ENCODE results near the gene LMX1A.

LMX1A gene

DNA sequence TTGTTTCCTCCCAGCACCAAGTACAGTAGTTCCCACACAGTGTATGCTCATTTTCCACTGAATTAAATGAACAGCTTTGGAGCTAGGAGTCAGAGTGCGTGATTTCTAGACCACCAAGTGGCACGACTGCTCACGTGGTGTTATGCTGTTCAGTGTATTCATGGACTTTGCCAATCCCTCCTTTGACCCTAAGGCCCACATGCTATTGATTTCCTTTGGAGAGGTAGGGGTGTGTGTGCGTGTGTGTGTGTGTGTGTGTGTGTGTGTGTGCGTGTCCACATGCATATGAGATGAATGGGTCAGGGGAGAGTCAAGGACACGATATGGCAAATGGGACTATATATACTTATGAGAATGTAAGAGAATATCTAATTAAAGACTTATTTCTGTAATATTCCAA is 177.2 kb downstream of the LMX1A start:
- no peaks in the 10 kb centered on the region for H3K36me3 Mint-ChIP-seq

DNA sequence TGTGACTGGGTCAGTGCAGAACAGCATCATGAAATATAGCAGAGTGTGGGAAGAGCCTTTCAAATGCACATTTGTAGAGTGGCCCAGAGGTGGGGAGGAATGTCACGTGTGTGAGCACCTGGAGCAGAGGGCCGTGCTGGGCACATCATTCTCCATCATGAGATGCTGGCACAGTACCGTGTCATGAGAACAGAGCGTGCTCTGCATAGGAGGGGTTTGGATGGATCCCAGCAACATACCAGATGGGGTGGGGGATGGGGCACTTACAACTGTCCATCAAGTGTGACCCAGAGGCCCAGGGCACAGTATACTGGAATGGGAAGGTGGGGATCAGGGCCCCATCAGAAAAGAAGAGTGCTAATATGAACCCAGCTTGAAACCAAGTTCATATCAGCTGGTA is 182.0 kb downstream of the LMX1A start:
- Mint-ChIP-seq H3K4me1 (no peaks in the 10 kb centered on the region), H3K4me3 (no peak overlapping the region), H3K27me3 (no peaks in the 10 kb centered on the region), H3K27ac (no peak overlapping the region), H3K36me3 (no peaks in the 10 kb centered on the region), H3K9me3 (no peaks in the 10 kb centered on the region)
- DNase-seq = no peak
- CTCF ChIA-PET = no interaction called here

More for the DNA sequence above, 177.2 kb downstream of the LMX1A start:
- no peaks in the 10 kb centered on the region for H3K4me1 Mint-ChIP-seq
- DNase-seq = no peak
- no peaks in the 10 kb centered on the region for H3K27me3 Mint-ChIP-seq
- CTCF ChIA-PET = no interaction called here
- H3K4me3 Mint-ChIP-seq = no peak overlapping the region
- H3K9me3 Mint-ChIP-seq = peaks cover 7% of the 10 kb centered on the region
- no peak overlapping the region for H3K27ac Mint-ChIP-seq

DNA sequence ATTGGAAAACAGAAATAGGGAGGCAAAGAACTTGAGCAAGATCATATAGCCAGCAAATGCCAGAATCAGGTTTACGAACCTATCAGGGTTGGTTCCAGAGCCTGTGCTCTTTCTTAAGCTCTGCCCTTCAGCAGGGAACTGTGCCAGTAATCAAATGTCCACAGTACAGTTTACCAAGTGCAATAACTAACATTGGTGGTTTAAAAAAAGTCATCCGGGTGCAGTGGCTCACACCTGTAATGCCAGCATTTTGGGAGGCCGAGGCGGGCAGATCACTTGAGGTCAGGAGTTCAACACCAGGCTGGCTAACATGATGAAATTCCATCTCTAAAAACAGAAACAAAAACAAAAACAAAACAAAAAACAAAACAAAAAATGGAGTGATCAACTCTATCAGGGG is 182.7 kb downstream of the LMX1A start:
- no peak overlapping the region for H3K27ac Mint-ChIP-seq
- H3K36me3 Mint-ChIP-seq = no peaks in the 10 kb centered on the region
- no peak for DNase-seq
- no peak overlapping the region for H3K4me3 Mint-ChIP-seq
- CTCF ChIA-PET = no interaction called here
- peaks cover 5% of the 10 kb centered on the region for H3K27me3 Mint-ChIP-seq
- H3K4me1 Mint-ChIP-seq = no peaks in the 10 kb centered on the region
- no peaks in the 10 kb centered on the region for H3K9me3 Mint-ChIP-seq

DNA sequence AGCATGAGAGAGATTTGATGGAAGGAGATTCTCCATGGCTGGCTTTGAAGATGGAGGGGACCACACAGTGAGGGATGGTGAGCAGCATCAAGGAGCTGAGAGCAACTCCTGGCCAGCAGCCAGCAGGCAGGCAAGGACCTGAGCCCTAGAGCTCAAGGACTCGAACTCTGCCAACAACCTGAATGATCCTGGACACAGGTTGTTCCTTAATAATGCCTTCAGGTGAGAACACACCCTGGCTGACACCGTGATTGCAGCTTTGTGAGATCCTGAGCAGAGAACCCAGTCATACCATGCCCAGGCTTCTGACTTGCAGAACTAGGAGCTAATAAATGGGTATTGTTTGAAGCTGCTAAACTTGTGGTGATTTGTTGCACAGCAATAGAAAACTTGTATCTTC is 183.1 kb downstream of the LMX1A start:
- Mint-ChIP-seq H3K9me3 (no peaks in the 10 kb centered on the region), H3K4me1 (no peaks in the 10 kb centered on the region), H3K27me3 (peaks cover 5% of the 10 kb centered on the region), H3K4me3 (no peak overlapping the region), H3K36me3 (no peaks in the 10 kb centered on the region), H3K27ac (no peak overlapping the region)
- CTCF ChIA-PET = no interaction called here
- DNase-seq = no peak

DNA sequence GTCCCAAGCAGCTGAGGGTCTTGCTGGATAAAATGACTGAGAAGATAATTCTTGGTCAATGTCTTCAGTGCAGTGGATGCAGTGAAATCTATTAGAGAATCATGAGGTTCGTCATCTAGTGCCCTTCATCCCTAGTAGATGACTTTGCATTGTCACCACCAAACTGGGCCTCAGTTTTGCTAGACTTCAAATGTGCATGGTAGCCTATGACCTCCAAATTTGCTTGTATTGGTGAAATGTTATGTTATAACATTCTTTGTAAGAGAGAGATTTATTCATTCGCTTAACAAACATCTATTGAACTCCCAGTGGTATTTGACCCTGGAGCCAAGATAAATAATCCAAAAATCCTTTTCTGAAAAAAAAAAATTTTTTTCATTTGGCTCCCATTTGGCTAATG is 183.8 kb downstream of the LMX1A start:
- Mint-ChIP-seq H3K4me3 (no peak overlapping the region), H3K4me1 (no peaks in the 10 kb centered on the region), H3K27ac (no peak overlapping the region), H3K27me3 (peaks cover 5% of the 10 kb centered on the region), H3K9me3 (no peaks in the 10 kb centered on the region), H3K36me3 (no peaks in the 10 kb centered on the region)
- DNase-seq = no peak
- CTCF ChIA-PET = no interaction called here

DNA sequence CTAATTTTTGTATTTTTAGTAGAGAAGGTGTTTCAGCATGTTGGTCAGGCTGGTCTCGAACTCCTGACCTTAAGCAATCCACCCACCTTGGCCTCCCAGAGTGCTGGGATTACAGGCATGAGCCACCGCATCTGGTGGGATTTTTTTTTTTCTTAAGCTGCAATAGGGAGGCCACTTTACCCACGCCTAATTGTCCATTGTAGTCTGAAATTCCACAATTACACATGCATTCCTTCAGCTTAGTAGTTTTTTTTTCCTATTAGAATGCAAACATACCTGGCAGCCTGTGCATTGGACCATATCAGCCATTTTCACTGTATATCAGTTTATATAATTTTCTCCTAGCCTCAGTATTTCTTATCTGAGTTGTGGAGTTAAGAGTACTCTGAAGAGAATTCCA is 186.8 kb downstream of the LMX1A start:
- no peaks in the 10 kb centered on the region for H3K36me3 Mint-ChIP-seq
- DNase-seq = no peak
- peaks cover 5% of the 10 kb centered on the region for H3K27me3 Mint-ChIP-seq
- no peak overlapping the region for H3K27ac Mint-ChIP-seq
- H3K4me1 Mint-ChIP-seq = no peaks in the 10 kb centered on the region
- no peaks in the 10 kb centered on the region for H3K9me3 Mint-ChIP-seq
- CTCF ChIA-PET = interaction anchor here (1.2 kb wide), 1 partner anchor 24 kb away, joined by 3 read pairs; no protein-coding TSS in a partner anchor
- no peak overlapping the region for H3K4me3 Mint-ChIP-seq

DNA sequence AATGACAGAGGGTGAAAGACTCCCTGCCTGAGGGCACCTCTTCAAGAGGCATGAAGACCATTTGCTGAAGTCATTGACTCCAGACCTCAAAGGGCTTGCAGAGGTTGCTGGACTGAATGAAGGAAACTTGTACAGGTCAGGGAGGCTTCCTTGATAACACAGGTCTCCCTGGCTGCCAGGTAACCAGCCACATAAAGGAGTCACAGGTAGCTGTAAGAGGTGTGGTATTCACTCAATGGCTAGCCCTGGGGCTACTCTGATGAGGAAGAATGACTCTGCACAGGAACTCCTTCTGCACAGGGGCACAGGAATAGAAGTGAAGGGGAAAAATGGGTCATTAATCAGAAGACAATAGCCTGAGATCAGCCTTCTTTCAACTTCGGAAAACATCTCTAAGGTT is 187.5 kb downstream of the LMX1A start:
- no peak for DNase-seq
- CTCF ChIA-PET = no interaction called here

DNA sequence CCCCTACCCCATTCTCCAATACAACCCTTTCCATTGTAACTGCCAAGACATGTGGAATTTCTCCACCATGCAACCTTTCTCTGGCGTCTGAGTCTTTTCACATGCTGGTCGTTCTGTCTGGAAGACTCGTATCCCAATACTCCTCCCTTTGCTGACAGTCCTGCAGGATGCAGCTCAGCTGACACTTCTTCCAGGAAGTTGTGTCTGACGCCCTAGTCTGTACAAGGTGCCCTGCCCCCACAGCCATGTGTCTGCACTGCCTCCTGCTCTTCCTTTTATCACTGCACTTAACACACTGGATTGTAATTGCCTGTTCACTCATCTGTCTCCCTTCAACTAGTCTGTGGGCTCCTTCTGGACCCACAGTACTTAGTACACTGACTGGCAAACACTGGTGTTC is 188.0 kb downstream of the LMX1A start:
- Mint-ChIP-seq H3K27ac (no peak overlapping the region), H3K27me3 (peaks cover 5% of the 10 kb centered on the region), H3K9me3 (no peaks in the 10 kb centered on the region), H3K36me3 (no peaks in the 10 kb centered on the region), H3K4me3 (no peak overlapping the region), H3K4me1 (no peaks in the 10 kb centered on the region)
- no peak for DNase-seq
- CTCF ChIA-PET = no interaction called here

More for the DNA sequence above, 187.5 kb downstream of the LMX1A start:
- Mint-ChIP-seq H3K27me3 (peaks cover 5% of the 10 kb centered on the region), H3K9me3 (no peaks in the 10 kb centered on the region), H3K4me3 (no peak overlapping the region), H3K27ac (no peak overlapping the region), H3K36me3 (no peaks in the 10 kb centered on the region), H3K4me1 (no peaks in the 10 kb centered on the region)

DNA sequence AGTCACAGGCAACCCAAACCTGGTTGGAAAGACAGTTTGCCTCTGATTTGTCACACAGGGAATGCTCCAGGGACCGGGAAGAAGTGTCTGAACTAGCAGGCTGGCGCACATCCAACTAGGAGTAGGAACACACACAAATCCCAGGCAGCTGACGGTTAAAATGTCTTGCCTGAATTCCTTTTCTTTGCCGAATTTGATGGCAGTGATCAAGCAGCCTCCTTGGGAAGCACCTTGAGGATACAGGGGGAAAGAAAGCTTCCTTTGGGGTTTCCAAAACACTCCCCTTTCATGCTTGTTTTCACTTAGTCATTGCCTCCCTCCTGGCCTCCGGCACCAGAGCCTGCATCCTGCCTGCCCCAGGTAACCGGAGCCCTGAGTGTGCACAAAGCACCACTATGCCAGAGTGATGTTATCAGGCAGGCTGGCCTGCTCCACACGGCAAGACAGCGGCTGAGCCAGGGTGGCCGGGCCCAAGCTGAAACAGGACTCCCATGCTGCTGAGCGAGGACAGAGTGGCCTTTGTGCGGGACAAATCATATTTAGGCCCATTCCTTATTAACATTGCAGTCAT is 193.8 kb downstream of the LMX1A start:
- Mint-ChIP-seq H3K4me3 (no peak overlapping the region), H3K36me3 (no peaks in the 10 kb centered on the region), H3K27me3 (no peaks in the 10 kb centered on the region), H3K4me1 (no peaks in the 10 kb centered on the region), H3K9me3 (no peaks in the 10 kb centered on the region), H3K27ac (no peak overlapping the region)
- CTCF ChIA-PET = interaction anchor here (1.3 kb wide), 1 partner anchor 95 kb away, joined by 3 read pairs; no protein-coding TSS in a partner anchor
- DNase-seq = no peak

DNA sequence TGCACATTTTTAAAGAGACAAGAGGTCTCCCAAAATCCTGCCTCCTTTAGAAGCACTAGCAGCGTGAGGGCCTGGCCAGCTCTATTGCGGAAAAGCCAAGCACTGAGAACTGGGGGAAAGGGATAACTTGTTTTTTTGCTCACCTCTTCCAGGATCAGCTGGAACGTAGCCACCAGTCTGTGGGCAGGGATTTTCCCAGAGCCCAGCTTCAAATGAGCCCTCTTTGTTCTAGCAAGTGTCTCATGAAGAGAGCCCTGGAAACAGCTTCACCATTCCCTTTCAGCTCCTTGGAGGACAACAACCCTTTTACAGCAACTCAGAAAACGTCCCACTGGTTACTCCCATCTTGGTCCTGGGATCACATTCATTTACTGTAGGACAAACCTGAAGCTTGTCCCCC is 195.4 kb downstream of the LMX1A start:
- Mint-ChIP-seq H3K36me3 (no peaks in the 10 kb centered on the region), H3K9me3 (no peaks in the 10 kb centered on the region), H3K27me3 (no peaks in the 10 kb centered on the region), H3K27ac (no peak overlapping the region), H3K4me3 (no peak overlapping the region), H3K4me1 (no peaks in the 10 kb centered on the region)
- CTCF ChIA-PET = no interaction called here
- no peak for DNase-seq

DNA sequence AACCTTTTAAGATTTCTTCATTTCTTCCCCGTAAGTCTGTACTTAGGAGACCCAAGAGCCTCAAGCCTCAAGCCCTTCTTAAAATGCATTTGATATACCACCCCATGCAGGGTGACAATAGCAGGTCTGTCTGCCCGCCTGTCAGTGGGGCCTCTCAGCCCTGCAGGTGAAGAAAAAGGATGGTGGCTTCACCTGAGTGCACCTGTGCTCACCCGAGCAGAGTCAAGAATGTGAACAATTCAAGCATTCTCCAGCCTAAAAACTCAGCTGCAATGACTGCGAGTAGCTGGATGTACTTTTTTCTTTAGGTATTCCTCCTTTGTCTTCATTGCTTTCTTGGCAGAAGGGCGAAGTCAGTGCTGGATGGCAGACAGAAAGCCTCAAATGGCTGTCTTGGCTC is 203.3 kb downstream of the LMX1A start:
- Mint-ChIP-seq H3K27me3 (no peaks in the 10 kb centered on the region), H3K4me1 (no peaks in the 10 kb centered on the region), H3K4me3 (no peak overlapping the region), H3K27ac (no peak overlapping the region), H3K36me3 (no peaks in the 10 kb centered on the region), H3K9me3 (no peaks in the 10 kb centered on the region)
- no peak for DNase-seq
- CTCF ChIA-PET = no interaction called here

DNA sequence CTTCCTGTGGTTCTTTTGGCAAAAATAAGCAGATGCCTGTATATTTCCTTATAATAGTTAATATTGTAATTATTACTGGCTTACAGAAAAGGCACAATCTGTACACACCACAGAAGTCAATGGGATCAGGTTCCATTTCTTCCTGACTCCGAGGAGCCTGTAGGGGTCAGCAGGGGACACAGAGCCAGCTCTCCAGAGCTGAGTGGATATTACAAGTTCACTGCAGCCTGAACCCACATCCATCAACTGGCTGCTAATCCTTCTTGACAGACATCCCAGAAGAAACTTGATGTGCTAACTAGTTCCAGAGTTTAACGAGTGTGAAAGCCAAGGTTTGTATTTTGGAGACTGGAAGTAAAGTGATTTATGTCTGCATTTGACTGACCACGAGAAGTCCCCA is 203.8 kb downstream of the LMX1A start:
- CTCF ChIA-PET = no interaction called here
- Mint-ChIP-seq H3K27me3 (no peaks in the 10 kb centered on the region), H3K9me3 (no peaks in the 10 kb centered on the region), H3K36me3 (no peaks in the 10 kb centered on the region), H3K4me1 (no peaks in the 10 kb centered on the region), H3K4me3 (no peak overlapping the region), H3K27ac (no peak overlapping the region)
- DNase-seq = no peak

DNA sequence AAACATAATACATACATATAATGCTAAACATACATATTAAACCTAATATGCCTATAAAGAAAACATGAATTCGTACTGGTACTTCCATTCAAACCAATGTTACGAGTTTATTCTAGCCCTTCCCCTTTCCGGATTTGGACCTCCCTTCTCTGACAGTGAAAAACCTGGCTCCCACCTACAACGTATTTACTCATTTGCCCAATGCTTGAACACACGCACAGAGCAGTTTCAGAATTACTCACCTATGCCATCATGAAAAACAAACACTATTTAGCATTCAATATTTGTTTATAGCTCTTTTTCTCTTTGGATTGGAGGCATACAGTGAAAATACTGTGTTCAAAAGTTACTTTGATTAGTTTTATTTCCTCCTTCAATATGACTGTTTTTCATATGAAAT is 204.4 kb downstream of the LMX1A start:
- Mint-ChIP-seq H3K27me3 (no peaks in the 10 kb centered on the region), H3K4me1 (no peaks in the 10 kb centered on the region), H3K27ac (no peak overlapping the region), H3K9me3 (no peaks in the 10 kb centered on the region), H3K4me3 (no peak overlapping the region), H3K36me3 (no peaks in the 10 kb centered on the region)
- no peak for DNase-seq
- CTCF ChIA-PET = no interaction called here

Data from activated naive CD4-positive, alpha-beta T cell treated with anti-CD3 and anti-CD28 coated beads, Interleukin-2, amount 10 ng/mL, durations not matched to agents 7 days and 5 days (primary cell).